ENCODE results near the gene VRK1. TPM values are rescaled to one million over a fixed set of nuclear protein-coding genes. Genes with fewer than 3 reads are reported as not detected.

VRK1 gene
- total and polyA plus RNA-seq, 2 of the 8 experiments (the other 6 are each of a cell fraction or from before 2014, with no cell fraction given), result 24.2 to 64.8 TPM

- TF ChIP-seq CHD7 (IDR thresholded peaks at IDR 0.05; ENCODE audit: insufficient replicate concordance, low read length) (no peak), POU5F1 (IDR thresholded peaks at IDR 0.05; ENCODE audit: low read depth, low read length) (no peak)
Measured at GRCh38 chr14:96909841-96910364, 112.7 kb downstream of the VRK1 start (continued).

All from H1 (cell line).